Peyer's patch (tissue), 4 donors: Measurements from ENCODE around the gene VPS50.
"Not testable (repeated sequence)": the region's sequence is repeated elsewhere in the genome, so short reads cannot be mapped to it uniquely, and the experiment has no call there.

Source experiments
- CTCF ChIP-seq, 6 experiments: fragments of 450-650 bp in 4 of 6; fragments of 200-600 bp in 2 of 6; sonication (generic) in 1 of 6; IDR thresholded peaks; one replicate each; pipeline ENCODE4 v1.5.1; 2017 to 2019; ENCODE audit warnings: antibody characterized with exemption in 6 of 6, mild to moderate bottlenecking in 3 of 6, moderate library complexity in 1 of 6
- POLR2A ChIP-seq, 2 donors: fragments of 450-650 bp; IDR thresholded peaks; one replicate each; pipeline ENCODE4 v1.5.1; 2017; ENCODE audit warnings: antibody characterized with exemption in 2 of 2, mild to moderate bottlenecking in 2 of 2, moderate library complexity in 2 of 2

- not testable (repeated sequence) for TF ChIP-seq CTCF, POLR2A (IDR thresholded peaks at IDR 0.05)
Observed at GRCh38 chr7:93370937-93371336, 138.8 kb downstream of the VPS50 start.
